Ectodermal cell (in vitro differentiated cells): ENCODE results near the gene ERC1.
"Not testable (repeated sequence)": the region's sequence is repeated elsewhere in the genome, so short reads cannot be mapped to it uniquely, and the experiment has no call there.

Experiments used
- H3K27ac ChIP-seq: 2 replicates; pipeline ENCODE4 v1.7.0; 2013; ENCODE audit warnings: mild to moderate bottlenecking, low read depth, low read length; ENCODE audit not compliant: insufficient read depth, poor library complexity, severe bottlenecking
- H3K27me3 ChIP-seq: 2 replicates; pipeline ENCODE4 v1.7.0; 2013; ENCODE audit warnings: mild to moderate bottlenecking, low read length; ENCODE audit not compliant: insufficient read depth, control insufficient read depth, poor library complexity, severe bottlenecking
- H3K36me3 ChIP-seq: one replicate; pipeline ENCODE4 v1.7.0; 2013; ENCODE audit warnings: low read length; ENCODE audit not compliant: control insufficient read depth, insufficient read depth
- H3K4me1 ChIP-seq: one replicate; pipeline ENCODE4 v1.7.0; 2013; ENCODE audit warnings: low read length; ENCODE audit not compliant: control insufficient read depth, insufficient read depth
- H3K4me3 ChIP-seq: 2 replicates; pipeline ENCODE4 v1.7.0; 2013; ENCODE audit warnings: low read depth, low read length, control low read depth; ENCODE audit not compliant: insufficient read depth
- H3K9me3 ChIP-seq: 2 replicates; pipeline ENCODE4 v1.7.0; 2013; ENCODE audit warnings: mild to moderate bottlenecking, low read length, moderate library complexity; ENCODE audit not compliant: control insufficient read depth
- WGBS, 2 experiments: methylation state at CpG; one replicate each; pipeline ENCODE4 v1.1.7; 2013; ENCODE audit warnings: missing lambda C conversion rate in 2 of 2; 5-methylcytosine and 5-hydroxymethylcytosine counted together

The ERC1 gene

DNA sequence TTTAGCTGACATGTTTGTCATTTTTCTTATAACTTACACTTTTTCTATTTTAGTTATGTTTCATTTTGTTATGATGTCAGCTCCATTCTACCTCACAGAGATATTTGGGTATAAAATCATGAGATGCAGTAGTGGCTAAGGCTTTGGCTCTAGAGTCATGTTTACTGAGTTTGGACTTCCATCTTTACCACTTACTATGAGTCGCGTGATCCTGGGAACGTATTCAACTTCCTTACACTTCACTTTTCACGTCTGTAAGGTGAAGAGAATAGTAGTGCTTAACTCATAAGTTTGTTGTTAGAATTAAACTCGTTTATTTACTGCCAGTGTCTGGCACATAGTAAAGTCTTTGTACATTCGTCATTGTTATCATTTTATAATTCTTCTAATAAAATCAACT is 126.3 kb downstream of the ERC1 start:
- no peak overlapping the region for H3K27ac ChIP-seq
- WGBS, 2 experiments, result 85 to 100% methylated on average over 3 to 4 of the region's 6 CpGs
- H3K36me3 ChIP-seq, result no peaks in the 10 kb centered on the region
- no peaks in the 10 kb centered on the region for H3K27me3 ChIP-seq
- H3K4me1 ChIP-seq, result no peaks in the 10 kb centered on the region
- H3K4me3 ChIP-seq, result no peak overlapping the region
- no peaks in the 10 kb centered on the region for H3K9me3 ChIP-seq

DNA sequence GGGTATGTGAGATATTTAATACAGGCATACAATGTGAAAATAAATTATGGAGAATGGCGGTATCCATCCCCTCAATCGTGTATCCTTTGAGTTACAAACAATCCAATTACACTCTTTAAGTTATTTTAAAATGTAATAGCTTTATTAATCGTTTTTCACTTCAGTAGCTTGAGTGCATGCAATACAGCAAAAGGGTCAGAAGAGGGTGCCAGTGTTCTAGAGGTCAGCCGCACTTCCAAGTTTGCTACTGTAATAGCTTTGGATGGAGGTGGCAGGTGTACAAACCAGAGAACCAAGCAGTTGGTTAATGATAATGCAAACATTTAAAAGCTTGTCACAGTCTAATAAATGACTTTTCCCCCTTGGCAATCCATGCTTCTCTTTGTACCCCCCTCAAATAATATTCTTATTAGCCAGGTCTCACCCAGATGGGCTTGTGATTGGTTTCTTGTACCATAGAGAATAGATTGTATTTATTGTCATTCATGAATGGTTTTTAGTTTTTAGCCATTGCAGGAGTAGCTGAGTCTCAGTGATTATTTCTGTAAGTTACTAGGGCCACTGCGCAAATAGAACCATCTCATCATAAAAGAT is 127.0 kb downstream of the ERC1 start:
- H3K36me3 ChIP-seq, result no peaks in the 10 kb centered on the region
- H3K4me1 ChIP-seq, result no peaks in the 10 kb centered on the region
- no peaks in the 10 kb centered on the region for H3K9me3 ChIP-seq
- H3K27me3 ChIP-seq, result no peaks in the 10 kb centered on the region
- no peak overlapping the region for H3K27ac ChIP-seq
- 41 to 56% methylated on average over 3 to 4 of the region's 5 CpGs for WGBS, 2 experiments
- H3K4me3 ChIP-seq, result no peak overlapping the region

DNA sequence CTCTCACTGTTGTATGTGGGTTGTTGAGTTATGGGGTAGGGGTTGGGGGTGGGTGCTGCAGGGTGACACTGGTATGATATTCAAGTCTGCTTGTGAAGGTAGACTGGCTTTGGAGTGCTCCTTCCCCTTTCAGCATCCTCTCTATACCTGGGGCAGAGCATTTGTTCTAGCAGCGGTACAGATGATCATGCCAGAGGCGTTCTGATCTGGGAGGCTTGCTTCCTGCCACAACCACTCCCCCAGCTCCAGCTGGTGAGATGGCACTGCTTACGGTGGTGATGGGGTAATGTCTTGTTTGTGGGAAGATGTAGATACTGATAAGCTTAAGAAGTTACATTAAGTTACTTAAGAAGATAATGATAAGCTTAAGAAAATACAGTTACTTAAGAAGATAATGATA is 131.8 kb downstream of the ERC1 start:
- Histone ChIP-seq H3K27me3 (no peaks in the 10 kb centered on the region), H3K36me3 (no peaks in the 10 kb centered on the region), H3K4me1 (no peaks in the 10 kb centered on the region), H3K27ac (no peak overlapping the region), H3K4me3 (no peak overlapping the region), H3K9me3 (no peaks in the 10 kb centered on the region)
- 87 to 89% methylated on average over 2 to 3 of the region's 3 CpGs for WGBS, 2 experiments

DNA sequence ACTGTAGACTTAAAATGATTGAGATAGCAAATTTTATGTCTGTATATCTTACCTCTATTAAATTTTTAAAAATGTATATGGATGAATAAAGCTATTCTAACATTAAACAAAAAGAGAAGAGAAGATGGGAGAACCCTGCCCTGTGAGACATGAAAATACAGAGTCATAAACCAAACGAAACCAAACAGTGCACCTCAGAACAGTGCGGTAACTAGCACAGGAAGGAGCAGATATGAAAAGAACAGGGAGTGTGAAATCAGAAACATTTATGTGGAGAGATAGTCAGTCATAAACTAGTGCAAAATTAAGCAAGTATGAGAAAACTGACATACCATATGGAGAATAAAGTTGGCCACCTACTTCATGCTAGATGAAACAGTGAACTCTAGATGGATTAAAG is 135.1 kb downstream of the ERC1 start:
- Histone ChIP-seq H3K4me3 (no peak overlapping the region), H3K9me3 (no peaks in the 10 kb centered on the region), H3K36me3 (no peaks in the 10 kb centered on the region), H3K27me3 (no peaks in the 10 kb centered on the region), H3K27ac (no peak overlapping the region), H3K4me1 (no peaks in the 10 kb centered on the region)
- WGBS, 2 experiments, result 93 to 100% methylated on average over 2 of the region's 2 CpGs

DNA sequence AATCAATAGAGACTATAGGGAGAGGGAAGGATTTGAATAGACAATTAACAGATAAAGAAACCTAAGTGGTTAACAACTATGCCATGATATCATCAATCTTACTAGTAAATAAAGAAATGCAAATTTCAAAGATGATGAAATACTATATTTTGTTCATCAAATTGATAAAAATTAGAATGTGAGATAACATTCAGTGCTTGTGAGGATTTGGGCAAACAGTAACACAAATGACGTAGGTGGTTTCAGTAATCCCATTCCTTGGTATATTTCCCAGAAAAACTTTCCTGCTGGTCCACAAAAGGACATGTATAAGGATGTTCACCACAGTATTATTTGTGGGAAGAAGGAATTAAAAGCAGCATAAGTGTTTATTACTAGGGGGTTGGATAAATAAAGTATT is 136.0 kb downstream of the ERC1 start:
- Histone ChIP-seq H3K27ac (no peak overlapping the region), H3K9me3 (no peaks in the 10 kb centered on the region), H3K27me3 (no peaks in the 10 kb centered on the region), H3K36me3 (no peaks in the 10 kb centered on the region), H3K4me3 (no peak overlapping the region), H3K4me1 (no peaks in the 10 kb centered on the region)
- 92 to 100% methylated on average over 1 of the region's 1 CpG for WGBS, 2 experiments

DNA sequence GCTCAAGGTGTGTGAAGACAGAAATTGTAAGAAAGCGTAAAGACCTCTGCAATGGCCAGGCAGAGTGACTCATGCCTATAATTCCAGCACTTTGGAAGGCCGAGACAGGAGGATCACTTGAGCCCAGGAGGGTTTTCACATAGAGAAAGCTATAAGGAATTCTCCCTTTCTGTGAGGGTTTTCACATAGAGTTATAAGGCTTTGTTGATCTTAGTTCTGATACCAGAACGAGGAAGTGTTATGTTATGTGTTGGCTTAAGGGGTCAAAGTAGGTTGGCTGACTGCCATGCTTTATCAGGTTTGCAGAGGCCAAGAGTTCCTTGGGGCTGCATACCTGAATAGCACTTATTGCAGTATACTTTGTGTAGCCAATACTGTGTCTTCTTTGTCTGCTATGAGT is 139.1 kb downstream of the ERC1 start:
- 87 to 94% methylated on average over 3 of the region's 3 CpGs for WGBS, 2 experiments
- Histone ChIP-seq H3K27me3 (no peaks in the 10 kb centered on the region), H3K9me3 (no peaks in the 10 kb centered on the region), H3K4me1 (no peaks in the 10 kb centered on the region), H3K4me3 (no peak overlapping the region), H3K36me3 (no peaks in the 10 kb centered on the region), H3K27ac (no peak overlapping the region)

DNA sequence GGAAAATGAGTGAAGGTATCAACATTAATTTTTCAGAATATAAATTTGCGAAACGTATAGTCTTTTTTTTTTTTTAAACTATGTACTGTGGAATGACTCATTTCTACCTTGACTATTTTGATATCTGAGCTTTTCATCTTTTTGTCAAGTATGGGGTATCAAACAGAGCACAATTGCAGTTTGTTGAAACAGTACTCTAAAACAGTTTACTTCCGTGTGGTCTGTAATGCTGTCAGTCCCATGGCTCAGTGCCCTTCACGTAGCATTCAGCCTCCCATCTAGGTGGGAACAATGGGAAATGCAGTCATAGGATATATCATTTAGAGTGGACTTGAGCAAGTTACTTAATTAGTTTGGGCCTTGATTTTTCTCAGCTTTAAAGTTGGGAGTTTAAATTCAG is 139.5 kb downstream of the ERC1 start:
- H3K36me3 ChIP-seq, result no peaks in the 10 kb centered on the region
- no peaks in the 10 kb centered on the region for H3K27me3 ChIP-seq
- 92 to 97% methylated on average over 2 to 4 of the region's 4 CpGs for whole genome bisulfite sequencing, 2 experiments
- no peaks in the 10 kb centered on the region for H3K9me3 ChIP-seq
- H3K4me3 ChIP-seq, result no peak overlapping the region
- no peaks in the 10 kb centered on the region for H3K4me1 ChIP-seq
- no peak overlapping the region for H3K27ac ChIP-seq

DNA sequence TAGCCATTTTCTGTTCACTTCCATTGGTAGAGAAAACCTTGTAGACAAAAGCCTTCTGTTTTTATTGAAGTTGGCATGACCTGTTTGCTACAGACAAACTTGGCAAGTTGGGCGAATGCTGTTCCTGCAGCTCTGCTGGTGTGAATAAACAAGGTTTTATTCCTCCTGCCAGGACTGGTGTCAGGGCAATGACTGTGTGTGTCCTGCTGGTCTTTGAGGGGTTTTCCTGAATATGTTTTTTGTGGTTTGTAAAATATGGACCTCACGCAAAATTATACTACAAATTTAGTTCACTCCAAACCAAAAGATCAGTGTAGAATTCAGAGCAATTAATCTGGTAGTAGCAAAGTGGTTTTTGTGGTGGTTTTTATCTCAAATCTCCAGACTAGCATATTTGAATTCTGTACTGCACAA is 140.8 kb downstream of the ERC1 start:
- 0% methylated on average over 1 of the region's 2 CpGs for WGBS, 2 experiments
- Histone ChIP-seq H3K4me3 (no peak overlapping the region), H3K4me1 (no peaks in the 10 kb centered on the region), H3K27me3 (no peaks in the 10 kb centered on the region), H3K27ac (no peak overlapping the region), H3K36me3 (no peaks in the 10 kb centered on the region), H3K9me3 (no peaks in the 10 kb centered on the region)

DNA sequence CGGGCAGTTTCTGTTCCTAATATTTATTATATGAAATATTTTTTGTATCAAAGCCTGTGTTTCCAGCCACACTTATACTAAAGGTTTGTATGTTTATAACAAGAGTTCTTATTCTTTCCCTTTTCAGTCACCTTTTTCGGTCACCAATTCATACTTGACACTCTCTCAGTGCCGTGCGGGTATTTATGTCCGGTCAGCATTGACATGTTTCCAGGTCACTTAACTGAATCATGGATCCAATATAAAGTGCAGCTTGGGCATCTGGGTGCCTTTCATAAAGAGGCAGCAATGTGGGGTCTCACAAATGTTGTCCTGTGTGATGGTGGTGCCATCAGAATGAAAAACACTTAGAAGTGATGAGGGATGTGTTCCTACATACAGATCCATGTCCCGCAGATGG is 141.3 kb downstream of the ERC1 start:
- Histone ChIP-seq H3K27me3 (no peaks in the 10 kb centered on the region), H3K36me3 (no peaks in the 10 kb centered on the region), H3K4me3 (no peak overlapping the region), H3K4me1 (no peaks in the 10 kb centered on the region), H3K27ac (no peak overlapping the region), H3K9me3 (no peaks in the 10 kb centered on the region)
- WGBS, 2 experiments, result 95 to 98% methylated on average over 5 of the region's 6 CpGs

DNA sequence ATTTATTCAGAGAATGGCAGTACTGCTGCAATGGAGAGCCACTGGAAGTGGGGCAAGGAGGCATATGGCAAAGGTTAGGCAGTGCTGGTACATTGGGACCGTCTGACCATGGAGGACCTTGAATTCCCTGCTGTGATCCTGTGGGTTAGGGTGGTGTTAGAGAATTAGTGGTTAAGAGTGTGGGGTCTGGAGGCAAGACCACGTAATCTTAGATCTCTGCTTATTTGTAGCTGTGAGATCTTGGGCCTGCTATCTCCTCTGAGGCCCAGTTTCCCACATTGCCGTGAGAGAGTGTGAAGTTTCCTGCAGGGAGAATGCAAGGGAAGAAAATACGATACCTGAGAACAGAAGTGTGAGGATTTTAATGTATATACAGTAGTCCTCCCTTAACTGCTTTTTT is 147.7 kb downstream of the ERC1 start:
- Histone ChIP-seq H3K4me1 (no peaks in the 10 kb centered on the region), H3K27me3 (no peaks in the 10 kb centered on the region), H3K9me3 (no peaks in the 10 kb centered on the region), H3K4me3 (no peak overlapping the region), H3K27ac (no peak overlapping the region), H3K36me3 (no peaks in the 10 kb centered on the region)
- 90 to 95% methylated on average over 4 of the region's 4 CpGs for WGBS, 2 experiments

DNA sequence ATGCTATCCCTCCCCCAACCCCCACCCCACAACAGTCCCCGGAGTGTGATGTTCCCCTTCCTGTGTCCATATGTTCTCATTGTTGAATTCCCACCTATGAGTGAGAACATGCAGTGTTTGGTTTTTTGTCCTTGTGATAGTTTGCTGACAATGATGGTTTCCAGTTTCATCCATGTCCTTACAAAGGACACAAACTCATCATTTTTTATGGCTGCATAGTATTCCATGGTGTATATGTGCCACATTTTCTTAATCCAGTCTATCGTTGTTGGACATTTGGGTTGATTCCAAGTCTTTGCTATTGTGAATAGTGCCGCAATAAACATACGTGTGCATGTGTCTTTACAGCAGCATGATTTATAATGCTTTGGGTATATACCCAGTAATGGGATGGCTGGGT is 155.7 kb downstream of the ERC1 start:
- not testable (repeated sequence) for H3K27me3 ChIP-seq, H3K27ac ChIP-seq, H3K4me1 ChIP-seq, H3K4me3 ChIP-seq, H3K36me3 ChIP-seq, H3K9me3 ChIP-seq
- WGBS, 2 experiments, result 88 to 95% methylated on average over 3 of the region's 4 CpGs
